Measurements from ENCODE around the gene ZNF341. TPM values are rescaled to one million over a fixed set of nuclear protein-coding genes. Genes with fewer than 3 reads are reported as not detected.

Gene ZNF341
- total and polyA plus RNA-seq, 2 of the 8 experiments (the other 6 are each of a cell fraction or from before 2014, with no cell fraction given) = 5.8 to 6.4 TPM

GRCh38 chr20:33704197-33704924, 27.4 kb upstream of the ZNF341 start:
- Histone ChIP-seq H3K79me1 (ENCODE audit: low read depth, low read length) (no peaks in the 10 kb centered on the region), H4K20me1 (replicated peaks in 1 of 2; ENCODE audit: control insufficient read depth in 1 of 2, insufficient read depth in 2 of 2, low read length in 2 of 2) (no peaks in the 10 kb centered on the region), H4K91ac (replicated peaks; ENCODE audit: insufficient read length, low read length) (no peak overlapping the region), H2AFZ (ENCODE audit: low read length) (no peak overlapping the region), H3K56ac (replicated peaks; ENCODE audit: insufficient read length, low read depth, low read length) (no peak overlapping the region), H3K18ac (ENCODE audit: extremely low read depth, low read length) (no peak overlapping the region), H3K27ac (ENCODE audit: low read depth, low read length) (no peak overlapping the region), H2AK5ac (ENCODE audit: low read depth, low read length) (no peak overlapping the region), H2BK5ac (ENCODE audit: low read depth, low read length) (no peak overlapping the region), H3K23me2 (ENCODE audit: low read depth, low read length) (no peaks in the 10 kb centered on the region), H3K9ac (replicated peaks in 1 of 4; ENCODE audit: extremely low read depth in 1 of 4, low read depth in 3 of 4, low read length in 3 of 4) (no peak overlapping the region), H3K23ac (ENCODE audit: insufficient read length) (no peak overlapping the region), H3K4me3 (ENCODE audit: extremely low read depth in 1 of 4, insufficient read depth in 2 of 4, low read depth in 3 of 4, low read length in 4 of 4) (no peak overlapping the region), H4K8ac (ENCODE audit: extremely low read depth, insufficient read depth, low read length) (no peak overlapping the region), H2BK12ac (ENCODE audit: low read depth, low read length) (no peak overlapping the region), H2BK20ac (ENCODE audit: low read length) (no peak overlapping the region), H2BK15ac (ENCODE audit: low read length) (no peak overlapping the region), H3K4me1 (replicated peaks in 1 of 4; ENCODE audit: control insufficient read depth in 3 of 4, insufficient read depth in 4 of 4, low read length in 3 of 4) (peaks cover 0 to 4% (median 0%) of the 10 kb centered on the region in 4 experiments; a peak in 1 of 7 replicates), H3K27me3 (replicated peaks in 1 of 4; ENCODE audit: control insufficient read depth in 3 of 4, extremely low read depth in 1 of 4, insufficient read depth in 3 of 4, low read length in 3 of 4) (no peaks in the 10 kb centered on the region; a peak in 1 of 7 replicates), H3K9me3 (ENCODE audit: insufficient read depth in 2 of 2, low read depth in 1 of 2, low read length in 1 of 2) (peaks cover 5 to 22% of the 10 kb centered on the region in 2 experiments; a peak in 2 of 4 replicates), H3K4ac (replicated peaks; ENCODE audit: insufficient read length, low read depth, low read length) (no peak overlapping the region), H3K4me2 (ENCODE audit: insufficient read depth in 1 of 2, low read depth in 2 of 2, low read length in 2 of 2) (no peak overlapping the region), H3K79me2 (ENCODE audit: control insufficient read depth in 1 of 2, insufficient read depth in 2 of 2, low read length in 2 of 2) (no peaks in the 10 kb centered on the region), H4K5ac (ENCODE audit: insufficient read length, low read depth, low read length) (no peak overlapping the region), H3K14ac (ENCODE audit: insufficient read length) (no peak overlapping the region), H2BK120ac (replicated peaks; ENCODE audit: low read depth, low read length) (no peak overlapping the region), H3K36me3 (ENCODE audit: control insufficient read depth in 2 of 4, insufficient read depth in 4 of 4, low read length in 3 of 4) (no peaks in the 10 kb centered on the region; a peak in 1 of 8 replicates)
- no peak for TF ChIP-seq CTCF (IDR thresholded peaks at IDR 0.05; ENCODE audit: control extremely low read depth in 1 of 3, insufficient read depth in 1 of 3, low read depth in 1 of 3, low read length in 3 of 3)
- no peak for TF ChIP-seq SUZ12 (IDR thresholded peaks at IDR 0.05; ENCODE audit: low read length)
- TF ChIP-seq GABPA (IDR thresholded peaks at IDR 0.05; ENCODE audit: borderline replicate concordance, insufficient read depth, low read length) = no peak
- TF ChIP-seq CBX5 (IDR thresholded peaks at IDR 0.05; ENCODE audit: low read depth, low read length) = no peak
- TF ChIP-seq EP300 (IDR thresholded peaks at IDR 0.05; ENCODE audit: borderline replicate concordance in 1 of 2, low read depth in 2 of 2, low read length in 2 of 2) = no peak
- no peak for TF ChIP-seq TCF12 (IDR thresholded peaks at IDR 0.05; ENCODE audit: low read depth, low read length)
- TF ChIP-seq CEBPB (IDR thresholded peaks at IDR 0.05; ENCODE audit: low read depth, low read length) = no peak
- TF ChIP-seq NRF1 (IDR thresholded peaks at IDR 0.05; ENCODE audit: low read depth, low read length) = no peak
- 94% methylated on average over 11 of the region's 11 CpGs; no CpG with 5 or more reads in 1 of the 2 experiments for WGBS, 2 experiments (ENCODE audit: extremely low coverage in 1 of 2, insufficient coverage in 1 of 2, insufficient read length in 1 of 2, insufficient replicate concordance in 2 of 2, low coverage in 1 of 2, low lambda C conversion rate in 2 of 2, missing lambda C conversion rate in 1 of 2)
- CTCF ChIA-PET (ENCODE audit: partially characterized antibody) = no interaction called here
- POLR2A ChIA-PET (ENCODE audit: partially characterized antibody) = interaction anchor here (0.8 to 1.7 kb wide), 3 partner anchors 11 to 23 kb away, joined by 3 read pairs; no protein-coding TSS in a partner anchor
- FAIRE-seq (no peak), DNase-seq (ENCODE audit: low read depth in 1 of 2, low spot score in 2 of 2) (no peak)

Data from H1 (cell line).